ENCODE results near the gene MYRIP. TPM values are rescaled to one million over a fixed set of nuclear protein-coding genes. Genes with fewer than 3 reads are reported as not detected.

The MYRIP gene
- total RNA-seq, 1 experiment from 2014 or later, result 0.44 TPM

GRCh38 chr3:40201770-40202169 is 392.4 kb downstream of the MYRIP start:
- Histone ChIP-seq H3K4me3 (replicated peaks in 1 of 2; ENCODE audit: low read depth in 1 of 2, low read length in 2 of 2) (no peak overlapping the region), H3K4me2 (ENCODE audit: low read length) (no peak overlapping the region), H3K27me3 (ENCODE audit: insufficient read depth, low read length) (0 out of 2 replicates have a peak, but pooled peaks cover 9% of the 10 kb centered on the region), H3K36me3 (ENCODE audit: control insufficient read depth in 1 of 2, insufficient read depth in 2 of 2, low read length in 2 of 2) (no peaks in the 10 kb centered on the region), H3K79me2 (ENCODE audit: insufficient read depth, low read length) (no peaks in the 10 kb centered on the region), H3K27ac (ENCODE audit: low read depth, low read length) (no peak overlapping the region), H3K9me3 (ENCODE audit: control insufficient read depth in 1 of 2, insufficient read depth in 1 of 2, low read depth in 1 of 2, low read length in 2 of 2) (no peaks in the 10 kb centered on the region), H3K9ac (ENCODE audit: low read length) (no peak overlapping the region), H2AFZ (ENCODE audit: low read depth, low read length, poor library complexity, severe bottlenecking) (no peak overlapping the region), H3K9me2 (ENCODE audit: insufficient read depth) (no peaks in the 10 kb centered on the region), H3K4me1 (ENCODE audit: control insufficient read depth in 1 of 2, insufficient read depth in 2 of 2, low read length in 2 of 2) (no peaks in the 10 kb centered on the region), H4K20me1 (ENCODE audit: insufficient read depth) (no peaks in the 10 kb centered on the region)
- ChIA-PET CTCF (interaction anchor here (0.9 kb wide), 1 partner anchor 10 kb away, joined by 4 read pairs; no protein-coding TSS in a partner anchor), RAD21 (ENCODE audit: low non-redundant PET in 1 of 2, low total read pairs in 2 of 2, uncharacterized antibody in 2 of 2, unreplicated experiment in 2 of 2) (no interaction called here), POLR2A (no interaction called here)
- TF ChIP-seq JUND (IDR thresholded peaks at IDR 0.05) (no peak), SIN3A (IDR thresholded peaks at IDR 0.05; ENCODE audit: low read depth) (no peak)
- TF ChIP-seq, protein P1, sequence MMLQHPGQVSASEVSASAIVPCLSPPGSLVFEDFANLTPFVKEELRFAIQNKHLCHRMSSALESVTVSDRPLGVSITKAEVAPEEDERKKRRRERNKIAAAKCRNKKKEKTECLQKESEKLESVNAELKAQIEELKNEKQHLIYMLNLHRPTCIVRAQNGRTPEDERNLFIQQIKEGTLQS (IDR thresholded peaks at IDR 0.05), result no peak
- intact Hi-C loops (cut with micrococcal nuclease), result no loop called here
- DNase-seq (ENCODE audit: low read depth, low spot score) (no peak), ATAC-seq (no peak)
- no TSS peak for BruUV-seq (replicated peaks)

DNA sequence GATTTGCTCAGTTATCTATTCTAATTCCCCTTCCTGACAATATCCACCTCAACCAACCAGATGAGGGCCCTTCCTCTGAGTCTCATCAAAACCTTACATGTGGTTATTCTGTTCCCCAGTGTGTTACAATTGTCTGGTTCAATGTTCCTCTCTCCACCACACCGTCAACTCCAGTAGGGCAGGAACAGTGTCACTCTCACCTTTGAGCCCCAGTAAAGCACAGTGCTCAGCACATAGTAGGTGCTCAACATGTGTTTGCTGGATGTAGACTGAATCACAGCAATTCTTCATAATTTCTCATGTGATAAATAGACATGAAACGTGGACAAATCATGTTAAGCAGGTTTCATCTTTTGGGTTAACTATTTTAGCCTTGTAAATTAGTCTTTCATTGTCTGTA is 397.1 kb downstream of the MYRIP start:
- intact Hi-C loops (cut with micrococcal nuclease), result no loop called here
- BruUV-seq (replicated peaks), result no TSS peak
- no peaks in the 10 kb centered on the region for H3K36me3 ChIP-seq (ENCODE audit: control insufficient read depth in 1 of 2, insufficient read depth in 2 of 2, low read length in 2 of 2)
- TF ChIP-seq ZNF274 (IDR thresholded peaks at IDR 0.05; ENCODE audit: low read depth, low read length), result no peak
- no peak for TF ChIP-seq CBX3 (IDR thresholded peaks at IDR 0.05; ENCODE audit: low read depth)
- TF ChIP-seq SP1 (IDR thresholded peaks at IDR 0.05; ENCODE audit: low read depth), result no peak
- TF ChIP-seq, protein P2, sequence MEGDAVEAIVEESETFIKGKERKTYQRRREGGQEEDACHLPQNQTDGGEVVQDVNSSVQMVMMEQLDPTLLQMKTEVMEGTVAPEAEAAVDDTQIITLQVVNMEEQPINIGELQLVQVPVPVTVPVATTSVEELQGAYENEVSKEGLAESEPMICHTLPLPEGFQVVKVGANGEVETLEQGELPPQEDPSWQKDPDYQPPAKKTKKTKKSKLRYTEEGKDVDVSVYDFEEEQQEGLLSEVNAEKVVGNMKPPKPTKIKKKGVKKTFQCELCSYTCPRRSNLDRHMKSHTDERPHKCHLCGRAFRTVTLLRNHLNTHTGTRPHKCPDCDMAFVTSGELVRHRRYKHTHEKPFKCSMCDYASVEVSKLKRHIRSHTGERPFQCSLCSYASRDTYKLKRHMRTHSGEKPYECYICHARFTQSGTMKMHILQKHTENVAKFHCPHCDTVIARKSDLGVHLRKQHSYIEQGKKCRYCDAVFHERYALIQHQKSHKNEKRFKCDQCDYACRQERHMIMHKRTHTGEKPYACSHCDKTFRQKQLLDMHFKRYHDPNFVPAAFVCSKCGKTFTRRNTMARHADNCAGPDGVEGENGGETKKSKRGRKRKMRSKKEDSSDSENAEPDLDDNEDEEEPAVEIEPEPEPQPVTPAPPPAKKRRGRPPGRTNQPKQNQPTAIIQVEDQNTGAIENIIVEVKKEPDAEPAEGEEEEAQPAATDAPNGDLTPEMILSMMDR (IDR thresholded peaks at IDR 0.05 in 2 of 3, conservative IDR thresholded peaks at IDR 0.05 in 1 of 3; ENCODE audit: borderline replicate concordance in 1 of 3, insufficient read depth in 1 of 3, low read depth in 2 of 3, low read length in 2 of 3), result no peak
- no peak for TF ChIP-seq EZH2phosphoT487 (IDR thresholded peaks at IDR 0.05; ENCODE audit: borderline replicate concordance)
- TF ChIP-seq POLR2AphosphoS5 (IDR thresholded peaks at IDR 0.05; ENCODE audit: low read depth, low read length), result no peak
- TF ChIP-seq SRF (IDR thresholded peaks at IDR 0.05; ENCODE audit: low read depth), result no peak
- TF ChIP-seq FOSL1 (IDR thresholded peaks at IDR 0.05; ENCODE audit: low read depth), result no peak
- TF ChIP-seq, protein P1 (IDR thresholded peaks at IDR 0.05), result no peak
- no peak for TF ChIP-seq JUND (IDR thresholded peaks at IDR 0.05)
- no peak for TF ChIP-seq YY1 (IDR thresholded peaks at IDR 0.05; ENCODE audit: extremely low read depth, insufficient replicate concordance, low read depth, low read length)
- no peak for TF ChIP-seq EGR1 (IDR thresholded peaks at IDR 0.05; ENCODE audit: low read depth)
- TF ChIP-seq, protein P3, sequence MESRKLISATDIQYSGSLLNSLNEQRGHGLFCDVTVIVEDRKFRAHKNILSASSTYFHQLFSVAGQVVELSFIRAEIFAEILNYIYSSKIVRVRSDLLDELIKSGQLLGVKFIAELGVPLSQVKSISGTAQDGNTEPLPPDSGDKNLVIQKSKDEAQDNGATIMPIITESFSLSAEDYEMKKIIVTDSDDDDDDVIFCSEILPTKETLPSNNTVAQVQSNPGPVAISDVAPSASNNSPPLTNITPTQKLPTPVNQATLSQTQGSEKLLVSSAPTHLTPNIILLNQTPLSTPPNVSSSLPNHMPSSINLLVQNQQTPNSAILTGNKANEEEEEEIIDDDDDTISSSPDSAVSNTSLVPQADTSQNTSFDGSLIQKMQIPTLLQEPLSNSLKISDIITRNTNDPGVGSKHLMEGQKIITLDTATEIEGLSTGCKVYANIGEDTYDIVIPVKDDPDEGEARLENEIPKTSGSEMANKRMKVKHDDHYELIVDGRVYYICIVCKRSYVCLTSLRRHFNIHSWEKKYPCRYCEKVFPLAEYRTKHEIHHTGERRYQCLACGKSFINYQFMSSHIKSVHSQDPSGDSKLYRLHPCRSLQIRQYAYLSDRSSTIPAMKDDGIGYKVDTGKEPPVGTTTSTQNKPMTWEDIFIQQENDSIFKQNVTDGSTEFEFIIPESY (IDR thresholded peaks at IDR 0.05; ENCODE audit: extremely low read depth, insufficient replicate concordance, low read length), result no peak
- TF ChIP-seq SIN3A (IDR thresholded peaks at IDR 0.05; ENCODE audit: low read depth), result no peak
- H4K20me1 ChIP-seq (ENCODE audit: insufficient read depth), result no peaks in the 10 kb centered on the region
- ChIA-PET POLR2A (no interaction called here), CTCF (no interaction called here), RAD21 (ENCODE audit: low non-redundant PET in 1 of 2, low total read pairs in 2 of 2, uncharacterized antibody in 2 of 2, unreplicated experiment in 2 of 2) (no interaction called here)
- ATAC-seq (no peak), DNase-seq (ENCODE audit: low read depth, low spot score) (no peak)
- H3K9me3 ChIP-seq (ENCODE audit: control insufficient read depth in 1 of 2, insufficient read depth in 1 of 2, low read depth in 1 of 2, low read length in 2 of 2), result no peaks in the 10 kb centered on the region
- H3K79me2 ChIP-seq (ENCODE audit: insufficient read depth, low read length), result no peaks in the 10 kb centered on the region
- H3K4me1 ChIP-seq (ENCODE audit: control insufficient read depth in 1 of 2, insufficient read depth in 2 of 2, low read length in 2 of 2), result 0 out of 4 replicates have a peak, but pooled peaks cover 0 to 1% of the 10 kb centered on the region in 2 experiments
- H3K4me2 ChIP-seq (ENCODE audit: low read length), result no peak overlapping the region
- H3K9ac ChIP-seq (ENCODE audit: low read length), result no peak overlapping the region
- H3K9me2 ChIP-seq (ENCODE audit: insufficient read depth), result no peaks in the 10 kb centered on the region
- H3K4me3 ChIP-seq (replicated peaks in 1 of 2; ENCODE audit: low read depth in 1 of 2, low read length in 2 of 2), result no peak overlapping the region
- no peak overlapping the region for H3K27ac ChIP-seq (ENCODE audit: low read depth, low read length)
- H2AFZ ChIP-seq (ENCODE audit: low read depth, low read length, poor library complexity, severe bottlenecking), result no peak overlapping the region
- H3K27me3 ChIP-seq (ENCODE audit: insufficient read depth, low read length), result 0 out of 2 replicates have a peak, but pooled peaks cover 10% of the 10 kb centered on the region

Measured in HCT116 (cell line).